HG03575 (cell line): Measurements from ENCODE around the gene KRT79.
"Not testable (repeated sequence)": the region's sequence is repeated elsewhere in the genome, so short reads cannot be mapped to it uniquely, and the experiment has no call there.

Experiments used
- ATAC-seq: cut with Tn5 transposase; IDR thresholded peaks from one replicate; pipeline ENCODE4 v1.9.1; 2021; ENCODE audit not compliant: unreplicated experiment, insufficient number of reproducible peaks, low FRiP score; ENCODE audit errors: extremely low read depth

KRT79 gene

DNA sequence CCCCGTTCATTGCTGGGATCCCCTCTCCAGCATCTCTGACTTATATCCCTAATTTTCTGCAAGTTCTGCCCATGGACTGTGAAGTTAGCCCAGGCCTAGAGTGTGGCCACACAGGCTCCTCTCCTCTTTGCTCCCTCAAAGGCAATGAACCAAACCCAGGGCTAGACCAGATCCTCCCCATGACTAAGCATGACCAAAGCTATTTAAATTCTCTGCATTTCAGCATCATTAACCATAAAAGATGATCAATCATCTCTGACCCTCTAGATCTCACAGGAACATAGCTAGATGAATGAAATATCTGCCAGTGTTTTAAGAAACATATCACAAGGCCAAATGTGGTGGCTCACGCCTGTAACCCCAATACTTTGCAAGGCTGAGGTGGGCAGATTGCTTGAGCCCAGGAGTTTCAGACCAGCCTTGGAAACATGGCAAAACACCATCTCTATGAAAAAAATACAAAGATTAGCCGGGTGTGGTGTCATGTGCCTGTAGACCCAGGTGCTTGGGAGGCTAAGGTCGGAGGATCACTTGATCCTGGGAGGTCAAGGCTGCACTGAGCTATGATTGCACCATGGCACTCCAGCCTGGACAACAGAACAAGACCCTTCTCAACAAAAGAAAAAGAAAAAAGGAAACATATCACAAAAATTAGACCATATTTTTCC, 36.0 kb downstream of the KRT79 start:
- ATAC-seq = no peak

DNA sequence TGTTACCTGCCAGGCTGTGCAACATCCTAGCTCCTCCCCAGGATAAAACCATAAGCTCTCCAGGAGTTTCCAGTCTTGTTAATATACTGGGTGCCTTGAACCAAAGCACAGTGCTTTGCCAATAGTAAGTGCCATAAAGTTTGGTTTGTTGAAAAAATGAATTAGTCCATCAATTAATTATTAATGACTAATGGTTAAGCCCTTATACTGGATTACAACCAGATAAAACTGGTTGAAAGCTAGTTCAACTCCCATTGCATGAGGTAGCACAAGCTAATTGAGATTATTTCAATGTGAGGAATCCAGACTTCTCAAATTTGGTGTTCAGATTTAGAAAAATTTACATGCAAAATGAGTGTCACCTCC, 36.6 kb downstream of the KRT79 start:
- ATAC-seq = no peak

DNA sequence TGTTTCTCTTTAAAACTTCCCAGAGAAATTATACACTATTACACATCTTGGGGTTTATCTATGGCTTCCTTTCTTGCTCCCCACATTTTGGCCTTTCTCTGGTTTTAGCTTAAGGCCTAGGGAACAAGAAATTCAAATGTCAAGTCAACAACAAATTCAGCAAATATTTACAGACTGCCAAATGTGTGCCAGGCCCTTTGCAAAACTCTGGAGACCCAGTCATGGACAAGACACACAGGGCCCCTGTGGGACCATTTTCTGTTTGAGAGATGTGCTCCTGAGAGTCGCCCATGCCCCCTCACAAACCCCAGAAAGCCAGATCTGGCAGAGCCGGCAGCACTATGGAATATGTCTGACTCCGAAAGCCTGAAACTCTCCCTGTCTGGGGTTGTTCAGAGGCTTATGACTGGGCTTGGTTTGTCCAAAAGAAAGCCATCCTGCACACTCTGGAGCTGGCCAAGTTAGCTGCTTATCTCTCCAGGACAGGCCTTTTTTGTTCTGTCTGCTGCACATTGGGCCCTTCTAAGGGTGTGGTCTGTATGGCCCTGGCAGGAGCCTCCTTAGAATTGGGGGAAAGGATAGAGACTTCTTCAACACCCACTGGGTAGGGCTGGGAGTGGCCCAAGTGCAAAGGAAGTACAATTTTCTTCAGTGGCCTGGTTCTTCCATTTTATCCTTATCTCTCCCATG, 37.1 kb downstream of the KRT79 start:
- ATAC-seq = no peak

DNA sequence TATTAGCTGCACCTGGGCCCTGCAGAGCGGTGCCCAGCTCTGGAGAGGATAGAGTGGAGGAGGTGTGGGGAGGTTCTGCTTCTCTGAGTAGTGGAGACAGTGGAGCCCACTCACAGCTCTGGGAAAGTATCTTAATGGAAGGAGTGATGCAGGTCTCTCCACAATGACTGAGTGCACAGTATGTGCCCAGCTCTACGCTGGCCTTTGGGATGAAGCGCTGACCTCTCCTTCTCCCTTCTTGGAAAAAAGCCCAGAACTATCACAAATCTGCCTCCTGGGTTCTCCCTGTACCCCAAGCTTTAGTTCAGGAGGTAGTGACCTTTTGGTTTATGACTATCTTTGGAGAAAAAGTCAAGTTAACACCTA, 37.7 kb downstream of the KRT79 start:
- no peak for ATAC-seq

DNA sequence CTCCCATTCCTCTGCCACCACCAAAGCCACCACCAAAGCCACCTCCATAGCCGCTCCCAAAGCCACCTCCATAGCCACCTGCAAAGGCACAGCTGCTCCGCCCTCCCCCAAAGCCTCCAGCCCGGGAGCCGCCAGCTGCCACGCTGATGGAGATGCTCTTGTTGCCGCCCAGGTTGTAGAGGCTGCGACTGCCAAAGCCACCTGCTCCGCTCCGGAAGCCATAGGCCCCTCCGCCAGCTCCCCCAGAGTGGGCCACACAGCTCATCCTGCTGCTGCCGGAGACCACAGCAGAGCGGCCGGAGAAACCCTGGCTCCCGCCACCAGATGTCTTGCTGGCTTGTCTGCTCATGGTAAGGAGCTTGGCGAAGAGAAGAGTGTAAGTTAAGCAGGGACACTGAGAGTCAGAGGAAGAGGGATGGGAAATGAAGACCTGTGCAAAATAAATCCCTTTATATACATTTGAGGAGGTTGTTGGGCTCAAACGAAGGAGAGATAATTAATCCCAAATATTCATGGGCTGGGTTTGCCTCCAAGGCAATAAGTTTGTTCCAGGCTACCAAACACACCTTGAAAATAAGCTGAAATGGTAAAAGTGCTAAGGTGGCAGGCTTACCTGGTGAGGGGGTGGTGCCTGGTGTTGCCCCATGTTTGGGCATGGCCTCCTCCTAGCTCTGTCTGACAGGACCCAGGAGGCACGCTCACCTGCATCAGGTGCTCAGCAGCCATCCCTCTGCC, 38.2 kb downstream of the KRT79 start, which contains the start of gene KRT3:
TSS of gene KRT3 (minus strand) at position 424 of the 735 bp plus-strand sequence. CDS start at position 349, 75 bp downstream.
- ATAC-seq = no peak

DNA sequence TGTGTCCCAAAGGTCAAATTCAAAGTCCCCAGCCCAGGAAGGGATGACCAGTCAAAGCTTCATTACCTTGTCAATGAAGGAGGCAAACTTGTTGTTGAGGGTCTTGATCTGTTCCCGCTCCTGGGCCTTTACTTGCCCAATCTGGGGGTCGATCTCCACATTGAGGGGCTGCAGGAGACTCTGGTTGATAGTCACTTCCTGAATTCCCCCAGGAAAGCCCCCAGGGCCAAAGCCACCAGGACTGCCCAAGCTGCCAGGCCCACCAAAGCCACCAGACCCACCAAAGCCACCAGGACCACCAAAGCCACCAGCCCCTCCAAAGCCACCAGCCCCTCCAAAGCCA, 38.8 kb downstream of the KRT79 start:
- ATAC-seq = not testable (repeated sequence)

DNA sequence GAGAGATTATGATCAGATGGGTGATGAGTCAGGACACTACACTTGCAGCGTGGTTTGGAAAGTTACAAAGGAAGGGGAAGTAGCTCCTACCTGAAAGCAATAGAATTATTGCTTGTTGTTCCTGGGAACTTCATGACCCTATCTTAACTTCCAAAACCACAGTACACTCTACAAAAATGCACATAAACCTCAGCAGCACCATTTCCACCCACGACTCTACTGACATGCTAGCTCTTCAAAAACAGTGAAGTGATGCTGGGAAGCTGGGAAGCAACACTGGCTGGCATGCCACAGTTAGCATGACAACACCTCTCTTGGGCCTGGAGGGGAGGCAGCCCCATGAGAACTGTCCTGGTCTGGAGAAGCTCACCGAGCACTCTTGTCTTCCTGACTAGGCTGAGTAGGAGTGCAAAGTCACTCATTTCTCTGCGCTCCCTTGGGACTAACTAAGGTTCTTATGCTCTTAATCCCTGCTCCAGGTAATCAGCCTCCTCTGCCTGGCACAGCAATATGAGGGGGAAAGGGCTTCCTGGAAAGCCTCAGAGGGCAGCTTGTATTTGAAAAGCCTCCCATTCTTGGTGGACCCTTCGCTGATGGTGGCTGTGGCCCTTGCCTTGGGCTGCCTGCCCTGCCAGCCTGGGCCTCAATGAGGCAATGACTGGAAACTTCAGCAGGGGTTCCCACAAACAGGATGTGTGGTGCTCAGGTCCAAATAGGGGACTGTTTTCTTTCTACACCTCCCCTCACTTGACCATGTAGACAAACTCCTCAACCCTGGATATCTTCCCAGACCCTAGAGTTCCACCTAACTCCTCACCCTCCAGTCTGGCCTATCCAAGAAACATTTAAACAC, 39.4 kb downstream of the KRT79 start:
- ATAC-seq = no peak

DNA sequence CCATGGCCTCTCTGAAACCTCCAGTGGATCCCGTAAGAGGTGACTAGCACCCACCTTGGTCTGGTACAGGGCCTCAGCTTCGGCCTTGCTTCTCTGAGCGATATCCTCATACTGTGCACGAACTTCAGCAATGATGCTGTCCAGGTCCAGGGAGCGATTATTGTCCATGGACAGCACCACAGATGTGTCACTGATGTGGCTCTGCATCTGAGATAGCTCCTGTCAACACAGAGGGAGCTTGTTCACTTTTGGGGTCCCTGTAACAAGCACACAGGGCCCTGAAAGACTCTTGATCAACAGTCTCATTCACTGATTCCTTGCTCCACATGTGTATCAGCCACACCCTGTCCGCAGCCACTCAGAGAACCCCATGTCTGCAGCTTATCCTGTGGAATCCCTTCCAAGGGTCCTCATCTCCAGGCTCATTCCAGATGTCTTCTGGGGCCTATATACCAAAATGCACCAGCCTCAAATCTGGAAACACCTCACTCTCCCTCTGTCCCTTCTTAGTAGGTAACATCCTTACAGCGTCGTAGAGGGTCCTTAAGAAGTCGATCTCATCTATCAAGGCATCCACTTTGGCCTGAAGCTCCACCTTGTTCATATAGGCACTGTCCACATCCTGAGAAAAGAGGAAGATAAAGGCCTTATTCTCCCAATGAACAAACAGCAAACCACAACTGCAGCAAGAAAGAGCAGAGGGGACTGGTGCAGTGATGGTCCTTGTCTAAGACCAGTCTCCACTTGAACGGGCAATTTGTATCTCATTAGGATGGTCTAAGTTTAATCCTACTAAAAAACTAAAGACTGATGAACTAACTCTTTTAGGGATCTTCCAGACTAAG, 41.7 kb downstream of the KRT79 start:
- ATAC-seq = no peak

DNA sequence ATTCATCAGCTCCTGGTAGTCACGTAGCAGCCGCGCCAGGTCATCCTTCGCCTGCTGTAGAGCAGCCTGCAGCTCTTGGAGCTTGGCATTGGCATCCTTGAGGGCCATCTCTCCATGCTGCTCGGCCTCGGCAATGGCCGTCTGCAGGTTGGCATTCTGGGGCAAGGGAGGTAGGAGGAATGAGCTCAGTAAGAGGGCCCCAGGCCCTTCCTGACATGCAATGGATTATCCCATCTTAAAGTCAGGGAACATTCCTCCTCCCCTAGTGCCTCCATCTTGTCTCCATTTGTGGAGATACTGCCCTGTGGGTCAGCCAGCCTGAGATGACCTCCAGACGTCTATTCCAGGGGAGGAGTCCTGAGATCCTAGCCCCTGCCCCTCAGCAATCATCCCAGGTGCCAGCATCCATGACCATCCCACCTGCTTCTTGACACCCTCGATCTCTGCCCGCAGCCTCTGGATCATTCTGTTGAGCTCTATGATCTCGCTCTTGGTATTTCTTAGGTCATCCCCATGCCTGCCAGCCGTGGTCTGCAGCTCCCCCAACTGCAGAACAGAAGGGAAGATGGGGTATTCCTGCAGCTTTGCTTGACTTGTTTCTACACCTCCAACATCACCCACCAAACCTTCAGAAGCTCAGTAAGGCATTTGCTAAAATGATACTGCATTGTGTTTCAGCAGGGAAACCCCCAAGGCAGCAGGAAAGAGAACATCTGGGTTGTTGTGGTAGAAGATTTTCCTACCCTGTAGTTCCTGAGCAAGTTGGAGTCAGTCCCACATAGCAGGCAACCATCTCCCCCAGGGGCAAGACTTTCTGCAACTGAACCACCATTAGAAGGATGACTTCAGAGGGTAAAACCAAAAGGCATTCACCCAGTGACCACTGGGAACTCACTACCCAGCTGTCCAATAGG, 42.6 kb downstream of the KRT79 start:
- ATAC-seq = no peak

DNA sequence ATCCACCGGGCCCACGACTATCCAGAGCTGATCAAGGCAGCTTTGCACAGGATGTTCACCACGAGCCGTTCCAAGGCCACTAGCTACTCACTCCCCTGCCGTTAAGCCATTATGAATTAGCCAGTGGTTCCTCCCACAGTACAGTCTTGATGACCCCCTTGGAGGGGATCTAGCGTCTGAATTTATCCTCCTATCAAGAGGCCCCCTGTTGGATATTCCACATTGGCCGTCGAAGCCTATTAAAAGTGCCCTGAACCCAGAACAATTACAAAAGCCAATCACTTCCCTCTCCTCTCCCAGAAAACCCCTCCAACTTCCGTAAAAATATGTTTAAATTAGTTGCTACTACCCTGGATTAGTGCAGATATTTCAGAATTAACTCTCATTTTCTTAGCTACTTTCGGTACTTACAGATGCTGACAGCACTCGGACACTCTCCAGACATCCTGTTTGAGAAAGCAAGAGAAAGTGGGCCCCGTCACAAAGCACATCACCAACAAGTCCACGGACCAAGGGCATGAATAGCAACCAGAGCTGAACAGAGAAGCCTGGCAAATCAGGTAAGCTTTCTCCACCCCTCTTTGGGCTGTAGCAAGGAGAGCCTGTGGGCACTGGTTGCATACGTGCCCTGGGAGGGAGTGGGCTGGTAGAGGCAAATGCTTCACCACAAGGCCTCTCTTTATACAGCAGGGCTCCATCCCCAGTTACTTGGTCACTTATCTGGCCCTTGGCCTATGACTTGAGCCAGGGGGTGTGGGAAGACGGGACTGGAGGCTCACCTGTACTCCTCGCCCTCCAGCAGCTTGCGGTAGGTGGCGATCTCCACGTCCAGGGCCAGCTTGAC, 43.5 kb downstream of the KRT79 start:
- no peak for ATAC-seq

DNA sequence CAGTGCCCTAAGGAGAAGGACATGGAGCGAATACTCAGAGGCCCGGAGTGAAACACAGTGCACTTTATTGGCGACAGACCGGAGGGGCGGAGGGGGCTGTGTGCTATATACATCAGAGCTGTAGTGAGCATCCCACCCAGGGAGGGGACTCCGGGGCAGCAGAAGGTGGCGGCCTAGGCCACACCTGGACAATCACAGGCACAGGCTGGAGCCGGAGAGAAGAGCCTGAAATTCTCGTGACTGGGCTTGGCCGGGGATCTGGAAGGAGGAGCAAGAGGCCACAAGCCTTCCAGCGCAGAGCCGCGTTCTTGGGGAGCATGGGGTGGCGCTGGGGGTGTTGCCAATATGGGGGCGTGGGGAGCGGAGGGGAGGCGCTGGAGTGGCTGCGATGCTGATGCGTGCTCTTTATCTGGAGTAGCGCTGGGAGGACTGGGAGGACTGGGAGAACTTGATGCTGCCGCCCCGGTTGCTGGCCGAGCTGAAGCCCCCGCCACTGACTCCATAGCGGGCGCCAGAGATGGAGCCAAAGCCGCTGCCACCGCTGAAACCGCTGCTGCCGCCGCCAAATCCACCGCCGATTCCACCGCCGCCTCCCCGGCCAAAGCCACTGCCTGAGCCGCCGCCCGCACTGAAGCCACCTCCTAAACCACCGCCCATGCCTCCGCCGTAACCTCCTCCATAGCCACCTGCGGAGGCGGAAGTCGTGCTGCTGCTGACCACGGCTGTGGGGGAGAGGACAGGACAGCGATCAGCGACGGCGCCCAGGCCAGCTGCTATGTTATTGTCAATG, 44.3 kb downstream of the KRT79 start:
- no peak for ATAC-seq

DNA sequence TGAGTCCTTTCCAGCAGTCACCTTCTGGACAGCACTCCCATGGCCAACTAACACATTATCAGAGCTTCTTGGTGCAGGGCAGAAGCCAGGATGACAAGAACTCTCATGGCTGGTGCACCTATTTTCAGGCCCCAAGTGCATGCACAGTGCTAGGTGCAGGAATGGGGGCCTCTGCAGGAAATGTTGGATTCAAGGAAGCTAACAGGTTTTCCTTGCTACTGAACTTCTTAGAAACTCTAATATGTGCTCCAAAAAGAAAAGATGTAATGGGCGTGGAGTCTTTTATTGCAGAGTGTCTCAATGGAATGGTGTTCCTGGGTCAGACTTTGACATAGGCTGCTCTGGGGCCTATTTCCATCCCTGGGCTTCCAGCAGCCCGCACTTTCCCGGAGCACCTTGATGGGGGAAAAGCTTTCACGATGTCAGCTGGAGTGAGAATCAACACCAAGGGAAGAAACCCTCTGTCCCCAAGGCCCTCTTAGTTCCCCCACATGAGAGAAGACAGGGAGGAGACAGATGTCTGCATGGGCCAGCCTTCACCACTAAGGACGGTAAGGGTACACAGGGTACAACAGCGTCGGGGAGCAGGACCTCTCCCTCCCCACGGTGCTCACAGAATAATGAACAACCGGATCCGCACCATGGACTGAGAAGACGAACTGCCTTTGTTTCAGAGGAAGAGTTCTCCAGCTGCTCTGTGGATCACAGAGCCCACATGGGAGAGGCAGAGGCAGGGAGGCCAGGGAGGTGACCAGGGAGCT, 45.1 kb downstream of the KRT79 start:
- no peak for ATAC-seq

DNA sequence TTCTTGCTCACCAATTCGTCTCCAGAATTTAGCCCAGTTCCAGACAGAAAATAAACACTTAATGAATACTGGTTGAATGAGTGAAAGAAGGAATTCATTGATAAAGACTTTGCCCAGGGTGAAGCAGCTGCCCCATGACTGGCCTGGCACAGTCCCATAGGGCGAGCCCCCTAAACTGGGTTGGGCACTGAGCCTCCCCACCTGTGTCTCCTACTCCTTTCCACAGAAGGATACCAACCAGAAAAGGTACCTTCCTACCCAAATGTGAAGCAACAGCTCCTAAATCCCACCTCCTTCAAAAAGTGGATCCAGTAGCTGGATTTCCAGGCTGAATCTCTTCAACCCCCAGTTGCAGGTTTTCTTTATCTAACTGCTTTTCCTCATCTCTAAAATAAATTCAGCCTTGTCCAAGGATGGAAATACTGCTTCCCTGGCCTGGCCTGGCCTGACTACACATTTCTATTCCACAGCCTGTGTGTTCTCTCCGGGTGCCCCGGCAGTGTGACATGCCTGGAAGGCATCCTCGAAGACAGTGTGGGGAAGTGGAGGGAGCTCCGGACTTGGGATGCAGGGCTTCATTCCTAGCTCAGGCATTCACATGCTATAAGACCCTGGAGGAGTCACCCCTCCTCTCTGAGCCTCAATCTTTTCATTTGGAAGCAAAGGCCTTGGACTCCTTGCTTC, 45.8 kb downstream of the KRT79 start:
- ATAC-seq = no peak

DNA sequence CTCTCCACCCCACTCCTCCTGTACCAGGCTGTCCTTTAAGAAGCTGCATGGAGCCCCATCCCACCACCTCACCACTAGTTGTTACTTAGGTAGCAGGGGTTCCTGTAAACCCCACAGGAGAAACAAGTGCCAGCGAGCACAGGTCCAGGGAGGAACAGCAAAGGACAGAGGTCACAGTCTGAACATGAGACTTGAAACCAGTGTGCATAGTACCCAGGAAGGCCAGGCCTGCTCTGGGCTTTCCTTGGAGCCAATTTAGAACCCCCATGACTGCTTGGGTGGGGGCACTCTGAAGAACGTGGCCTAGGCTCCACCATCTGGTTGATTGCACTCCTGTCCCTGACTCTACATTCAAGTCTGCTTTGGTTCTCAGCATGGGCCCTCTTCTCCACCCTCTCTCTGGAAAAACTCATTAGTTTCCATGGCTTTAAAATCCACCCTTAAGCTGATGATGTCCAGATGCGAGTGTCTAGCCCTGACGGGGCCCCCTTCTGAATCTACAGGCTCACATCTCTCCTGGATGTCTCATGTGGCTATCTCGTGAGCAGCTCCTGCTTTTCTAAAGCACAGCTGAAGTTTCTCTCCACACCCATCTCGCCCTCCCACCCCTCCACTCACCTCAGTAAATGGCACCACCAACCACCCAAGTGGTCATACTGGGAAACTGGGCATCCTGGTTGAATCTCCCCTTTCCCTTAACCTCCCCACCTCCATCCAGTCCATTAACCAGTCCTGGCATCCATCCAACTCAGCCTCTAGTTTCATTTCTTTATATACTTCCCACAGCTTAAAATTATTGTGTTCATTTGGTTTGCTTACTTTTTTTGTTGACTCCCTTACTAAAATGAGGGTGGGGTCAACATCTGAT, 46.6 kb downstream of the KRT79 start:
- ATAC-seq = no peak
